ENCODE data around the gene CDK14.

DNA sequence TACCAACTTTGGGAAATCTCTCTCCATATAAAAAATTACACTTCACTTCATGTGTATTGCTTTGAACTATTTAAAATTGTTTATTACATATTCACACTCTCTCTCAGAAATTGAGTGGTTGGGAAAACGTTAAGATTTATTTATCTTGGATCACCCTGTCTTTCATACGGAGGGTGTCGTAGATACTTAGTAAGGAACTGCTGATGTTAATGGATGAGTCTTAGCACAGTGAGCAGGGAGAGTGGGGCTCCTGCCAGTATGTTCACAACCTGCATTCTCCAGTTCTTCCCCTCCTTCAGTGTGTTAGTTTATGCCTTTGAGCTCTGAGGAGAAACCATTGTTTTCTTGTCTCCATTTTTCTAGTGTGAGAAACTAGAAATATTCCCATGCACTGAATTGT is 67.1 kb downstream of the CDK14 start:
- TF ChIP-seq POLR2A (IDR thresholded peaks at IDR 0.05) (no peak), CTCF (IDR thresholded peaks at IDR 0.05) (no peak), EP300 (IDR thresholded peaks at IDR 0.05) (no peak)

All from ovary (tissue), 3 donors.